ENCODE results near the gene TEX44.

The TEX44 gene

GRCh38 chr2:231604685-231605606, 12.3 kb downstream of the TEX44 start:
- peak; percentile 100 for DNase-seq (ENCODE audit: low spot score)

GRCh38 chr2:231605607-231606091, 13.0 kb downstream of the TEX44 start:
- peak; percentile 84 for DNase-seq (ENCODE audit: low spot score)

- DNase-seq (ENCODE audit: low spot score), result peak; percentile 54
Measured at GRCh38 chr2:231606941-231607340, 14.3 kb downstream of the TEX44 start.

GRCh38 chr2:231611273-231612108, 18.8 kb downstream of the TEX44 start:
- DNase-seq (ENCODE audit: low spot score), result no peak

GRCh38 chr2:231612109-231612455, 19.4 kb downstream of the TEX44 start:
- no peak for DNase-seq (ENCODE audit: low spot score)

GRCh38 chr2:231612456-231613330, 20.0 kb downstream of the TEX44 start:
- DNase-seq (ENCODE audit: low spot score), result peak; percentile 93

- peak; percentile 73 for DNase-seq (ENCODE audit: low spot score)
Measured at GRCh38 chr2:231613331-231613662, 20.6 kb downstream of the TEX44 start.

- peak; percentile 94 for DNase-seq (ENCODE audit: low spot score)
Measured at GRCh38 chr2:231613663-231614558, 21.2 kb downstream of the TEX44 start.

- no peak for DNase-seq (ENCODE audit: low spot score)
Measured at GRCh38 chr2:231614559-231615057, 21.9 kb downstream of the TEX44 start.

GRCh38 chr2:231615058-231615671, 22.5 kb downstream of the TEX44 start:
- DNase-seq (ENCODE audit: low spot score), result no peak

- DNase-seq (ENCODE audit: low spot score), result no peak
Measured at GRCh38 chr2:231616296-231616695, 23.6 kb downstream of the TEX44 start.

GRCh38 chr2:231617059-231617926, 24.6 kb downstream of the TEX44 start:
- no peak for DNase-seq (ENCODE audit: low spot score)

- DNase-seq (ENCODE audit: low spot score), result no peak
Measured at GRCh38 chr2:231621051-231621879, 28.6 kb downstream of the TEX44 start.

- no peak for DNase-seq (ENCODE audit: low spot score)
Measured at GRCh38 chr2:231622963-231623362, 30.3 kb downstream of the TEX44 start.

- DNase-seq (ENCODE audit: low spot score), result no peak
Measured at GRCh38 chr2:231626449-231626848, 33.8 kb downstream of the TEX44 start.

- no peak for DNase-seq (ENCODE audit: low spot score)
Measured at GRCh38 chr2:231627384-231628120, 34.9 kb downstream of the TEX44 start.

- no peak for DNase-seq (ENCODE audit: low spot score)
Measured at GRCh38 chr2:231632559-231633142, 40.0 kb downstream of the TEX44 start.

All from globus pallidus (tissue), 1 donor.